PC-3 (cell line): ENCODE data around the gene ABLIM1. TPM values are rescaled to one million over a fixed set of nuclear protein-coding genes. Genes with fewer than 3 reads are reported as not detected.

Source experiments
- ATAC-seq: fragments of 200-7000 bp; cut with Tn5 transposase; 2 replicates; pipeline ENCODE4 v1.9.1; 2020; ENCODE audit warnings: mild to moderate bottlenecking, moderate library complexity
- BruUV-seq: library from RNA; stranded (reverse); fragments of 400-500 nt; replicated peaks from 2 replicates; lab custom pipeline; 2021; lab: Mats Ljungman, UMichigan
- CTCF ChIA-PET: fragments of 300-600 bp; sonication (Branson Sonifier 250); formaldehyde crosslinking; loops from one replicate; lab custom pipeline; 2022; ENCODE audit warnings: antibody characterized with exemption; lab: Charles Lee
- POLR2A ChIA-PET: fragments of 300-600 bp; sonication (Branson Sonifier 250); formaldehyde crosslinking; loops from one replicate; lab custom pipeline; 2022; ENCODE audit warnings: antibody characterized with exemption; ENCODE audit not compliant: unreplicated experiment; lab: Charles Lee
- DNase-seq: peaks from one replicate; pipeline ENCODE4 v3.0.0-alpha.2; 2015
- H2AFZ ChIP-seq: fragments of 300-600 bp; sonication (generic); 2 replicates; pipeline ENCODE4 v1.6.0; 2016; ENCODE audit warnings: antibody characterized with exemption, low read length
- H3F3A ChIP-seq: fragments of 300-600 bp; sonication (generic); one replicate; pipeline ENCODE4 v1.6.0; 2017; ENCODE audit warnings: antibody characterized with exemption, low read length, control low read depth, mild to moderate bottlenecking; ENCODE audit not compliant: unreplicated experiment
- H3K27ac ChIP-seq: fragments of 300-600 bp; sonication (generic); 2 replicates; pipeline ENCODE4 v1.5.1; 2016; ENCODE audit warnings: mild to moderate bottlenecking, low read length
- H3K27me3 ChIP-seq: fragments of 300-600 bp; sonication (generic); 2 replicates; pipeline ENCODE4 v1.6.1; 2016; ENCODE audit warnings: low read length, mixed read lengths
- H3K36me3 ChIP-seq: fragments of 300-600 bp; sonication (generic); 2 replicates; pipeline ENCODE4 v1.6.1; 2016; ENCODE audit warnings: low read depth, mixed run types, low read length, mixed read lengths
- H3K4me1 ChIP-seq: fragments of 300-600 bp; sonication (generic); 2 replicates; pipeline ENCODE4 v1.5.1; 2016; ENCODE audit warnings: low read length; ENCODE audit not compliant: insufficient read depth
- H3K4me2 ChIP-seq: fragments of 300-600 bp; sonication (generic); 2 replicates; pipeline ENCODE4 v1.6.0; 2016; ENCODE audit warnings: low read length
- H3K4me3 ChIP-seq: fragments of 300-600 bp; sonication (generic); 2 replicates; pipeline ENCODE4 v1.5.1; 2016; ENCODE audit warnings: mild to moderate bottlenecking, low read length, mixed read lengths
- H3K79me2 ChIP-seq: fragments of 300-600 bp; sonication (generic); 2 replicates; pipeline ENCODE4 v1.6.1; 2017; ENCODE audit warnings: low read length, mixed read lengths
- H3K9ac ChIP-seq: fragments of 300-600 bp; sonication (generic); 2 replicates; pipeline ENCODE4 v1.6.0; 2016; ENCODE audit warnings: mild to moderate bottlenecking, low read length
- H3K9me2 ChIP-seq: fragments of 300-600 bp; sonication (generic); replicated peaks from 2 replicates; pipeline ENCODE4 v1.6.1; 2016; ENCODE audit warnings: mixed run types, low read length, mixed read lengths
- H3K9me3 ChIP-seq: fragments of 300-600 bp; sonication (generic); 2 replicates; pipeline ENCODE4 v1.6.1; 2016; ENCODE audit warnings: low read length, mixed read lengths
- H4K20me1 ChIP-seq: fragments of 300-600 bp; sonication (generic); 2 replicates; pipeline ENCODE4 v1.6.1; 2016; ENCODE audit warnings: low read length, mixed read lengths
- EZH2 ChIP-seq: fragments of 300-600 bp; sonication (generic); IDR thresholded peaks from one replicate; pipeline ENCODE4 v1.6.1; 2017; ENCODE audit warnings: antibody characterized with exemption, mild to moderate bottlenecking, low read length; ENCODE audit not compliant: unreplicated experiment
- EZH2phosphoT487 ChIP-seq: fragments of 300-600 bp; sonication (generic); IDR thresholded peaks from 2 replicates; pipeline ENCODE4 v1.6.1; 2018; ENCODE audit warnings: mild to moderate bottlenecking, antibody characterized with exemption, low read length, borderline replicate concordance
- intact Hi-C: fragments of 100-400 bp; cut with micrococcal nuclease; formaldehyde crosslinking; loops from 2 replicates; pipeline ENCODE4 v1.9.0; 2023
- total RNA-seq: library from RNA; depleted of rRNA; stranded (reverse); fragments of >200 nt; gene quantifications from 2 replicates; pipeline ENCODE4 v1.2.3, GENCODE V29; 2014
- TF ChIP-seq, protein P1 (sequence below): fragments of 300-600 bp; sonication (generic); conservative IDR thresholded peaks from 2 replicates; pipeline ENCODE4 v1.5.1; 2017; ENCODE audit warnings: antibody characterized with exemption, low read depth, mild to moderate bottlenecking, low read length

The ABLIM1 gene
- total RNA-seq, 1 experiment from 2014 or later = 12.3 TPM

DNA sequence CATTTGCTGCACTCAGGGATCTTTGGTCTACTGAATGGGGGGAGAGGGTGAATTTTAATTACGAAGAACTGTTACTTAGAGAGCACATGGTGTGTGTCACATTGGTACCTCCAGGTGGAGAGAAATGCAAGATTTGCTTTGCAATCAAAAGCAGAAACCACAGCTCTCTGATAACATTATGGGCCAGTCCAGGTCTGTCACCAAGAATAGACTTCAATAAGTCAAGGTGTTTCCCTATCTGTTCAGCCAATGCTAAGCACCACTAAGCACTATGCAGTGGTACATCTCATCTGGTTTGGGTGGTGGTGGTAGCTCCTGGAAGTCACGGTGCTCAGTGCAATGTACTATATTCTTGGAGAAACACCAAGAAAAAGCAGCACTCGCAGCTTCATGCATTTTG lies 134.2 kb downstream of the ABLIM1 start:
- ChIA-PET CTCF (no interaction called here), POLR2A (no interaction called here)
- Histone ChIP-seq H3K4me3 (no peak overlapping the region), H3K4me2 (no peak overlapping the region), H2AFZ (no peak overlapping the region), H3K9me2 (no peaks in the 10 kb centered on the region), H3K9me3 (no peaks in the 10 kb centered on the region), H3F3A (peaks cover 3% of the 10 kb centered on the region), H3K27ac (no peak overlapping the region), H3K79me2 (peaks cover 53% of the 10 kb centered on the region), H3K4me1 (peaks cover 31% of the 10 kb centered on the region), H3K36me3 (no peaks in the 10 kb centered on the region), H4K20me1 (no peaks in the 10 kb centered on the region), H3K27me3 (no peaks in the 10 kb centered on the region), H3K9ac (no peak overlapping the region)
- DNase-seq (no peak), ATAC-seq (no peak)
- no TSS peak for BruUV-seq
- TF ChIP-seq EZH2 (no peak), EZH2phosphoT487 (no peak)
- TF ChIP-seq, protein P1, sequence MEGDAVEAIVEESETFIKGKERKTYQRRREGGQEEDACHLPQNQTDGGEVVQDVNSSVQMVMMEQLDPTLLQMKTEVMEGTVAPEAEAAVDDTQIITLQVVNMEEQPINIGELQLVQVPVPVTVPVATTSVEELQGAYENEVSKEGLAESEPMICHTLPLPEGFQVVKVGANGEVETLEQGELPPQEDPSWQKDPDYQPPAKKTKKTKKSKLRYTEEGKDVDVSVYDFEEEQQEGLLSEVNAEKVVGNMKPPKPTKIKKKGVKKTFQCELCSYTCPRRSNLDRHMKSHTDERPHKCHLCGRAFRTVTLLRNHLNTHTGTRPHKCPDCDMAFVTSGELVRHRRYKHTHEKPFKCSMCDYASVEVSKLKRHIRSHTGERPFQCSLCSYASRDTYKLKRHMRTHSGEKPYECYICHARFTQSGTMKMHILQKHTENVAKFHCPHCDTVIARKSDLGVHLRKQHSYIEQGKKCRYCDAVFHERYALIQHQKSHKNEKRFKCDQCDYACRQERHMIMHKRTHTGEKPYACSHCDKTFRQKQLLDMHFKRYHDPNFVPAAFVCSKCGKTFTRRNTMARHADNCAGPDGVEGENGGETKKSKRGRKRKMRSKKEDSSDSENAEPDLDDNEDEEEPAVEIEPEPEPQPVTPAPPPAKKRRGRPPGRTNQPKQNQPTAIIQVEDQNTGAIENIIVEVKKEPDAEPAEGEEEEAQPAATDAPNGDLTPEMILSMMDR = no peak
- intact Hi-C loops = no loop called here

DNA sequence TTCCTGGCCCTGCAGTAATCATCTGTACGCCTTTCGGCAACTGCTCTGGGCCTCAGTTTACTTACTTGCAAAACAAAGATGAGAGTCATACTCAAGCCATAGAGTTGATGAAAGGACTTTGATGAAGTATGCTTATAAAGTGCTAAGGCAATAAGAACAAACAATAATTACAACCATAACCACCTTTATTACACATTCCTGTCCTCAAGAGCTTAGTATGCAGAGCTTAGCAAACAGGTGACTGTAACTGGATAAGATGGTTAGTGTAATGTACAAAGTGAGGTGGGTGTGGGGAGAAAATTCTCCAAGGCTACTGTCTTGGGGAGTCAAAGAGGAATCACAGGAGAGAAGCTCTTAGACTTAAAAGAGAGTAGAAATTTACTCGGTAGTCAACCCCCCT lies 136.8 kb downstream of the ABLIM1 start:
- intact Hi-C loops = loop anchor here (2.0 kb wide), 1 partner anchor 24 kb away; no protein-coding TSS in a partner anchor
- H4K20me1 ChIP-seq = no peaks in the 10 kb centered on the region
- no peak overlapping the region for H2AFZ ChIP-seq
- BruUV-seq = no TSS peak
- no peak for DNase-seq
- no peaks in the 10 kb centered on the region for H3K9me3 ChIP-seq
- H3K36me3 ChIP-seq = no peaks in the 10 kb centered on the region
- H3K4me1 ChIP-seq = peaks cover 47% of the 10 kb centered on the region
- H3K27ac ChIP-seq = peak overlapping the region; percentile 93
- H3K79me2 ChIP-seq = peaks cover 67% of the 10 kb centered on the region
- peaks cover 6% of the 10 kb centered on the region for H3F3A ChIP-seq
- ChIA-PET POLR2A (no interaction called here), CTCF (no interaction called here)
- no peak for ATAC-seq
- H3K4me3 ChIP-seq = no peak overlapping the region
- no peaks in the 10 kb centered on the region for H3K27me3 ChIP-seq
- TF ChIP-seq, protein P1 = no peak
- TF ChIP-seq EZH2phosphoT487 (no peak), EZH2 (no peak)
- H3K9ac ChIP-seq = peak overlapping the region; percentile 40; the same call in 1 of the 2 replicates
- no peak overlapping the region for H3K4me2 ChIP-seq
- H3K9me2 ChIP-seq = no peaks in the 10 kb centered on the region

DNA sequence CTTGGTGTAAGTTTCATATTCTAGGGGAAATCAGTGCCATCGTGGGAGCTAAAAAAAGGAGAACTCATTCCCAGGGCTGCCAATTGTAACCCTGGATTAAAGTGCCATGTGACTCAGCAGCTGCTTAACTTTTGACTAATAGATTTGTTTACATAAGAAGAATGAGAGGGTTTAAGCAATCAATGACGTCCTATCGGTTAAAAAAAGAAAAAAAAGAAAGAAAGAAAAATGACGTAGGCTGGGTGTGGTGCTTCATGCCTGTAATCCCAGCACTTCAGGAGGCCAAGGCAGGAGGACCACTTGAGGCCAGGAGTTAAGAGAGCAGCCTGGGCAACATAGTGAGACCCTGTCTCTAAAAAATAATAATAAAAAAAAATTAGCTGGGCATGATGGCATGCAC lies 137.6 kb downstream of the ABLIM1 start:
- Histone ChIP-seq H3K4me2 (peak overlapping the region; percentile 87), H3K9me3 (no peaks in the 10 kb centered on the region), H3K9ac (peak overlapping the region; percentile 65), H3K27ac (peak overlapping the region; percentile 93), H2AFZ (no peak overlapping the region), H3K9me2 (no peaks in the 10 kb centered on the region), H3F3A (peaks cover 6% of the 10 kb centered on the region), H4K20me1 (no peaks in the 10 kb centered on the region), H3K27me3 (no peaks in the 10 kb centered on the region), H3K36me3 (no peaks in the 10 kb centered on the region), H3K4me3 (no peak overlapping the region), H3K4me1 (peaks cover 40% of the 10 kb centered on the region), H3K79me2 (peaks cover 59% of the 10 kb centered on the region)
- CTCF ChIA-PET = no interaction called here
- POLR2A ChIA-PET = no interaction called here
- BruUV-seq = no TSS peak
- TF ChIP-seq, protein P1 = no peak
- TF ChIP-seq EZH2phosphoT487 (no peak), EZH2 (no peak)
- intact Hi-C loops = loop anchor here (2.0 kb wide), 1 partner anchor 24 kb away; no protein-coding TSS in a partner anchor
- DNase-seq = peak; percentile 82
- peak; percentile 14; the same call in 1 of the 2 replicates for ATAC-seq
